ENCODE data around the gene RPL35.

RPL35 gene

GRCh38 chr9:124875501-124875900 is 13.7 kb upstream of the RPL35 start:
- no peak for DNase-seq

GRCh38 chr9:124873664-124874063 is 11.9 kb upstream of the RPL35 start:
- DNase-seq = no peak

GRCh38 chr9:124871156-124871561 is 9.4 kb upstream of the RPL35 start:
- DNase-seq = no peak

GRCh38 chr9:124870723-124871122 is 9.0 kb upstream of the RPL35 start:
- no peak for DNase-seq

GRCh38 chr9:124869986-124870560 is 8.3 kb upstream of the RPL35 start:
- no peak for DNase-seq

- DNase-seq = no peak
Measured at GRCh38 chr9:124869466-124869985, 7.8 kb upstream of the RPL35 start.

- DNase-seq = peak; percentile 44
Measured at GRCh38 chr9:124868511-124869465, 7.0 kb upstream of the RPL35 start.

GRCh38 chr9:124863371-124863871 is 1.7 kb upstream of the RPL35 start:
- no peak for DNase-seq

GRCh38 chr9:124860582-124861341 is 995 bp downstream of the RPL35 start:
- no peak for DNase-seq

- DNase-seq = no peak
Measured at GRCh38 chr9:124859803-124860581, 1.8 kb downstream of the RPL35 start.

- DNase-seq = no peak
Measured at GRCh38 chr9:124858330-124859046, 3.3 kb downstream of the RPL35 start.

GRCh38 chr9:124857533-124858162 is 4.1 kb downstream of the RPL35 start:
- DNase-seq = no peak

- no peak for DNase-seq
Measured at GRCh38 chr9:124855944-124856765, 5.6 kb downstream of the RPL35 start.

GRCh38 chr9:124855566-124855943 is 6.2 kb downstream of the RPL35 start:
- no peak for DNase-seq

GRCh38 chr9:124854822-124855221 is 6.9 kb downstream of the RPL35 start:
- DNase-seq = no peak

- no peak for DNase-seq
Measured at GRCh38 chr9:124854161-124854560, 7.6 kb downstream of the RPL35 start.

- no peak for DNase-seq
Measured at GRCh38 chr9:124853605-124854143, 8.1 kb downstream of the RPL35 start.

GRCh38 chr9:124852829-124853531 is 8.8 kb downstream of the RPL35 start, which contains the start of gene WDR38:
WDR38 (plus strand) TSS chr9:124853460; CDS start chr9:124853532, 72 bp downstream.
- peak; percentile 64 for DNase-seq

Data from NCI-H748 treated with DMSO at 0.1 percent for 48 hours (cell line).